Esophagus squamous epithelium (tissue), 4 donors: ENCODE results near the gene ZGPAT.

Experiments used
- CTCF ChIP-seq, 6 experiments: fragments of 450-650 bp in 4 of 6; fragments of 200-600 bp in 2 of 6; sonication (generic) in 2 of 6; IDR thresholded peaks; one replicate each; pipeline ENCODE4 v1.5.1; 2016 to 2019; ENCODE audit warnings: antibody characterized with exemption in 6 of 6, mild to moderate bottlenecking in 4 of 6, moderate library complexity in 4 of 6
- POLR2A ChIP-seq, 4 donors: fragments of 450-650 bp; IDR thresholded peaks; one replicate each; pipeline ENCODE4 v1.6.1; 2017; ENCODE audit warnings: antibody characterized with exemption in 4 of 4, mild to moderate bottlenecking in 4 of 4, moderate library complexity in 3 of 4

GRCh38 chr20:63694584-63695423 lies 13.0 kb upstream of the ZGPAT start:
- TF ChIP-seq CTCF (IDR thresholded peaks at IDR 0.05) (no peak), POLR2A (IDR thresholded peaks at IDR 0.05) (no peak)
